ENCODE data around the gene PIGK. TPM values are rescaled to one million over a fixed set of nuclear protein-coding genes. Genes with fewer than 3 reads are reported as not detected.

PIGK gene
- total and polyA plus RNA-seq, 2 donors, result 23.6 to 46.8 TPM

DNA sequence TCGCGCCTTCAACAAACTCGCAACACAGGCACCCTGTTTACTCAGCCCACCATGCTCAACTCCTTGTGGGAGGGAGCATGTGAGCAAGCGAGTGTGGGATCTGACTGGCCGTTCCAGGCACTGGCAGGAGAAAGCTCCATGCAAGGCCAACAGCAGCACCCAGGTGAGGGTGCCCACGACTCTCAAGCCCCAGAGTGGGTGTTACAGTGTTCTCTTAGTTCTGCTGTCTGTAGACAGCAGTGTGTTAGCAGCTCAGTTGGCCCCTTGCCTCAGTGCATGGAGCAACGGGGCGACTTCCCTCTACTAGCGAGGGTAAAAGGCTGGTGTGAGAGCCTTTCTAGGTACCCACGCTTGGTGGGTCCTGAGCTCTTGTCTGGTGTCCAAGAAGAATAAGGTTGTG is 114.6 kb downstream of the PIGK start:
- Histone ChIP-seq H3K36me3 (ENCODE audit: insufficient read depth) (no peaks in the 10 kb centered on the region), H3K4me1 (ENCODE audit: insufficient read depth) (no peaks in the 10 kb centered on the region), H3K4me3 (ENCODE audit: low read depth, low read length) (no peak overlapping the region), H3K27ac (ENCODE audit: low read depth) (no peak overlapping the region)
- DNase-seq (ENCODE audit: extremely low spot score), result no peak
- WGBS, result 96% methylated on average over 10 of the region's 10 CpGs

DNA sequence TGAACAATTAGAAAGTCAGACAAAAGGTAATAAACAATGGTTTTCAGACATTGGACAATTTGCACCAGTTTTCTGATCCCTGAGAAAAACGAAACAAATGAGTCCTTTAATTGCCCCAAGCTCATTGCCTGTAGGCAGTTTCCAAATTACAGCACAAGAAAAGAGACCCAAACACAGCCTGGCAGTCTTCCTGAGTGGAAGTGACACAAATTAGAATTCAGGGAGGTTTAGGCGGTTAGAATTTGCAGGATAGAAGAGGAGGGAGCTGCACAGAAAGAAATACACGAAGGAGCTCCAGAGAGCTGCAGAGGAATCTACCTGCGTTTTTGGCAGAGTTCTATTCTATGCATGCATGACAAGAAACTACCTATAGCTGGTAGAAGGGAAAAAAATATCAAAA is 115.7 kb downstream of the PIGK start:
- WGBS, result 77% methylated on average over 4 of the region's 4 CpGs
- Histone ChIP-seq H3K36me3 (ENCODE audit: insufficient read depth) (no peaks in the 10 kb centered on the region), H3K27ac (ENCODE audit: low read depth) (no peak overlapping the region), H3K4me3 (ENCODE audit: low read depth, low read length) (no peak overlapping the region), H3K4me1 (ENCODE audit: insufficient read depth) (no peaks in the 10 kb centered on the region)
- no peak for DNase-seq (ENCODE audit: extremely low spot score)

DNA sequence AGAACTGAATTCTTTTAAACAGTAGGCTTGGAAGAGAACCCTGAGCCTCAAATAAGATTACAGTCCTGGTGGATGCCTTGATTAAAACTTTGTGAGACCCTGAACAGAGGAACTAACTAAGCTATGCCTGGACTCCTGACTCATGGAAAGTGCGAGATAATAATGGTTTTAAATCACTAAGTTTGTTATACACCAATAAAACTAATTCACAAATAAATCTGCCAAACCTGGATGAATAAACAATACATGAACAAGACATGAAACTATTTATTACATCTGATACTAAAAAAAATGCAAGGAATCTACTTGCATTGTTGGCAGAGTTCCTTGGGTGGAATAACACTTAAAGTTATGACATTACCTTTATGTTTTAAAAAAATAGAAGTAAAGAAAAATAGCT is 118.4 kb downstream of the PIGK start:
- Histone ChIP-seq H3K36me3 (ENCODE audit: insufficient read depth) (no peaks in the 10 kb centered on the region), H3K4me1 (ENCODE audit: insufficient read depth) (no peaks in the 10 kb centered on the region), H3K27ac (ENCODE audit: low read depth) (no peak overlapping the region), H3K4me3 (ENCODE audit: low read depth, low read length) (no peak overlapping the region)
- no peak for DNase-seq (ENCODE audit: extremely low spot score)
- 53% methylated on average over 1 of the region's 1 CpG for WGBS

DNA sequence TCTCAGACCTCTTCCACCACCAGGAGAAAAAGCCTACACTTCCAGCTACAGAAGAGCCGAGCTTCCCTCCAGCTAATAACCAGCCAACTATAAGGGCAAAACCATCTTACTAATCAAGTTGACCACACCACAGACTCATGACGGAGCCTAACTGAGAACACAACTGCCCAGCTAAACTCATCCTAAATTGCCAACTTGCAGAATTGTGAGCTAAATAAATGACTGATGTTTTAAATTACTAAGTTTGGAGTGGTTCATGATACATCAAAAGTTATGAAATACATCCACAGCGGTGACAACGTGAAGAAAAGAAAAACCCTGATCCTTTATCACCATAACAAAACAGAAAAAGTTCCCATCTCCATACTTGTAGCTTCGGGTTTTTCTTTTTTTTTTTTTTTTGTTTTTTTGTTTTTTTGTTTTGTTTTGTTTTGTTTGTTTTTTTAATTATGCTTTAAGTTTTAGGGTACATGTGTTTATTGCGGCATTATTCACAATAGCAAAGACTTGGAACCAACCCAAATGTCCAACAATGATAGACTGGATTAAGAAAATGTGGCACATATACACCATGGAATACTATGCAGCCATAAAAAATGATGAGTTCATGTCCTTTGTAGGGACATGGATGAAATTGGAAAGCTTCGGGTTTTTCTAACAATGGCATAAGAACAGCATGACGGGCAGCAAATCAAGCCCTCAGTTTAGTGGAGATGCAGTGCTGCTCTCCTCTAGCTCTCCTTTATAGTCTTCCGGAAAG is 122.6 kb downstream of the PIGK start:
- 96% methylated on average over 9 of the region's 9 CpGs for WGBS
- H3K4me1 ChIP-seq (ENCODE audit: insufficient read depth), result no peaks in the 10 kb centered on the region
- no peak overlapping the region for H3K27ac ChIP-seq (ENCODE audit: low read depth)
- H3K36me3 ChIP-seq (ENCODE audit: insufficient read depth), result no peaks in the 10 kb centered on the region
- no peak overlapping the region for H3K4me3 ChIP-seq (ENCODE audit: low read depth, low read length)
- no peak for DNase-seq (ENCODE audit: extremely low spot score)

DNA sequence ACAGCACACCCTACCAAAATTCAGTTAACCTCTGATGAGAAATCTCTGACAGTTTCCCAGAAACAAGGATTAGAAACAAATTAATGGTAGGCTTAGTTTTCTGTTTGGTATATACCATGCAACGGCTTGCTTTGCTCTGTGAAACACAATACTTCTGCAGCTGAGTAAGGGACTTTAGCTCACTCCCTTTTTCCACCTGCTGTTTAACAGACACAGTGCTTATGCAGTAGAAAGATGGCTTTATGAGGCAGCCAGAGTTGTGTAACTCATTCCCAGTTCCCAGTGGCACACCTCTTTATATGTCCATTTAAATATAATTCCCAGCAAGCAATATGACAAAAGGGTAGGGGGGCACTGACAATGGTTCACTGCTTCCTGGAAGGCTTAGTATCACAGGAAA is 124.0 kb downstream of the PIGK start:
- 59% methylated on average over 1 of the region's 1 CpG for WGBS
- Histone ChIP-seq H3K4me3 (ENCODE audit: low read depth, low read length) (no peak overlapping the region), H3K4me1 (ENCODE audit: insufficient read depth) (no peaks in the 10 kb centered on the region), H3K27ac (ENCODE audit: low read depth) (no peak overlapping the region), H3K36me3 (ENCODE audit: insufficient read depth) (no peaks in the 10 kb centered on the region)
- DNase-seq (ENCODE audit: extremely low spot score), result no peak

DNA sequence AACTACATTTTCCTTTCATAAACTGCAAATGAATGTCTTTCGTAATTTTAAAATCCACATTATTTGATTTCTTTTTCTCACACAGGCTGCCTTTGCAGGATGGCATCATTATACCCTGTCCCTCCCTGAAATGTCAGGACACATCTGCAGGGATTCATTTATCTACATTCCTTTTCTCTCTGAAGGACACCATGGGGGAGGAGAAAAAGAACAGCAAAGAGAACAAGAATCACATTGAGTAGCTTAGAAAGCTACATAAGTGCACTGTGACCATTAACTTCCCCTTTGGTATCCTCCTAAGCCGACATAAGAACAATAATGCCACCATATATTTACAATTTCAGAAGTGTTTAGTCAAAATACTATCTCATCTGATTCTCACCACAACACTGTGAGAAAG is 129.5 kb downstream of the PIGK start:
- Histone ChIP-seq H3K4me3 (ENCODE audit: low read depth, low read length) (no peak overlapping the region), H3K36me3 (ENCODE audit: insufficient read depth) (no peaks in the 10 kb centered on the region), H3K27ac (ENCODE audit: low read depth) (no peak overlapping the region), H3K4me1 (ENCODE audit: insufficient read depth) (no peaks in the 10 kb centered on the region)
- no peak for DNase-seq (ENCODE audit: extremely low spot score)
- 63% methylated on average over 2 of the region's 2 CpGs for WGBS

DNA sequence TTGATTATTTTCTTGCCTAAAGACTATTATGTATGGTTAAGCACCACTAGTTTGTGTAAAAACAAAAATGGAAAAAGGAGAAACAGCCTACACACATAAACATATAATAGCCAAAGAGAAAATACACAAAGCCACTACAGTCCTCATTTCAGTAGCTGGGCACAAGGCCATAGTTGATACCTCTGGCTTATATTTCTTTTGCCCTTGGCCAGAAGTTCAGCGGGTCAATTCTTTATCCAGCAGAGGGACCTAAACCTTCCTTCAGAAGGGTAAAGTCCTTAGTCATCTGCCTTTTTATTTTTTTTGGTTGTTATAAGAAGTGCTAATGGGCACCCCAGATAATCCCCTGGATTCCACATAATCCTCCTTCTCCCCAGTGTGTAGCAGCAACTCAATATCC is 134.1 kb downstream of the PIGK start:
- Histone ChIP-seq H3K27ac (ENCODE audit: low read depth) (no peak overlapping the region), H3K4me1 (ENCODE audit: insufficient read depth) (no peaks in the 10 kb centered on the region), H3K36me3 (ENCODE audit: insufficient read depth) (no peaks in the 10 kb centered on the region), H3K4me3 (ENCODE audit: low read depth, low read length) (no peak overlapping the region)
- DNase-seq (ENCODE audit: extremely low spot score), result no peak
- WGBS, result 95% methylated on average over 1 of the region's 1 CpG

DNA sequence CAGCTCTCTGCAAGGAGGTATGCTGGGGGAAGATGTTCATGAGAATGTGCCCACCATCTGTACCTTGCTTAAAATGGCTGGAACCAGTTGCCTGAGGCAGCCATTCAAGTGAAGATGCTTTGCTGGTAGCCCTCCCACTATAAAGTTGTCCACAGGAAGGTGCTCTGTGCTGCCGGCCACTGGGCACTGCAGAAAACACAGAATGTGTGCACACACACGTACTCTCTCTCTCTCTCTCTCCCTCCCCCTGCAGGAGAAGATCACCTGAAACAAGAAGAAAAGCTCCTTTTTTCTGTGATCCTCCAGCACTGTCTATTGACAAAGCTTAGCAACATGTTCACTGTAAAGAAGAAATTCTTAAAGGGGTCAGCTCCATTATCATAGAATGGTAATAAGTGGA is 134.8 kb downstream of the PIGK start:
- H3K36me3 ChIP-seq (ENCODE audit: insufficient read depth), result no peaks in the 10 kb centered on the region
- no peak overlapping the region for H3K4me3 ChIP-seq (ENCODE audit: low read depth, low read length)
- DNase-seq (ENCODE audit: extremely low spot score), result no peak
- 75% methylated on average over 2 of the region's 2 CpGs for WGBS
- no peak overlapping the region for H3K27ac ChIP-seq (ENCODE audit: low read depth)
- H3K4me1 ChIP-seq (ENCODE audit: insufficient read depth), result no peaks in the 10 kb centered on the region

DNA sequence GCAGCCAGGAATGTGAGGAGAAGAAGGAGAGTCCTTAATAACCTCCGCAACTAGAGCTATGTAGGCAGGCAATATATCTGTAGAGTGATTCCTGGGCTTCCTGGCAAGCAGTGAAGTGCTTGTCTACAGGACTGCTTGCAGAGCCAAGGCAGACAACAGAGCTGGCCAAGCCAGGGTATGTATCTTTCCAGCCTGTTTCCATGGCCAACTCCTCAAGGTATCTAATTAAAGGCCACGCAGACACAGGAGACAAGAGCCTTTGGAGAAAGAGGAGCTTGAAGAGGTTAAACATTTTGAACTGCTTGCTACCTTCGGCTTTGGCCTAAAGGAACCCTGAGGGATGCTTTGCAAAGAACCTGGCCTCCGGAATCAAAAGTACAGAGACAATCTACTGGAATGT is 137.4 kb downstream of the PIGK start:
- WGBS, result 68% methylated on average over 4 of the region's 4 CpGs
- no peak for DNase-seq (ENCODE audit: extremely low spot score)
- Histone ChIP-seq H3K36me3 (ENCODE audit: insufficient read depth) (no peaks in the 10 kb centered on the region), H3K4me3 (ENCODE audit: low read depth, low read length) (no peak overlapping the region), H3K27ac (ENCODE audit: low read depth) (no peak overlapping the region), H3K4me1 (ENCODE audit: insufficient read depth) (no peaks in the 10 kb centered on the region)

DNA sequence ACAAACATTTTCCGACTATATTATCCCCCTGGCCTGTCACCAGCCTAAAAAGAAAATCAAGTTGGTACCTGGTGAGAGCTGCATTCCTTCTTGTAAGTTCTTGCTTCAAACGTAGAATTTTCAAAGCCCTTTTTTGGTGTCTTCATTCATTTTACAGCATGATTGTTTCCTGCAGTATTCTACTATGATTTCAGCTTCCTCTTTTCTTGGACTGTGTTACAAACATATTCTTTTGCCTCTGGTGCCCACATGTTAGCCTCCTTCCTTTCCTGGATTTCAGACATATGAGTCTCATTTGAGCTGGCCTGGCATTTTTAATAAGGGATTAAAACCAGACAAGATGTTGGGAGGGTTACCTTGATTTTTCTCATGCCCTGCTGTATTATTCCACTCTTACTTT is 142.5 kb downstream of the PIGK start:
- Histone ChIP-seq H3K4me1 (ENCODE audit: insufficient read depth) (no peaks in the 10 kb centered on the region), H3K4me3 (ENCODE audit: low read depth, low read length) (no peak overlapping the region), H3K36me3 (ENCODE audit: insufficient read depth) (no peaks in the 10 kb centered on the region), H3K27ac (ENCODE audit: low read depth) (no peak overlapping the region)
- DNase-seq (ENCODE audit: extremely low spot score), result no peak
- 43% methylated on average over 2 of the region's 2 CpGs for WGBS

DNA sequence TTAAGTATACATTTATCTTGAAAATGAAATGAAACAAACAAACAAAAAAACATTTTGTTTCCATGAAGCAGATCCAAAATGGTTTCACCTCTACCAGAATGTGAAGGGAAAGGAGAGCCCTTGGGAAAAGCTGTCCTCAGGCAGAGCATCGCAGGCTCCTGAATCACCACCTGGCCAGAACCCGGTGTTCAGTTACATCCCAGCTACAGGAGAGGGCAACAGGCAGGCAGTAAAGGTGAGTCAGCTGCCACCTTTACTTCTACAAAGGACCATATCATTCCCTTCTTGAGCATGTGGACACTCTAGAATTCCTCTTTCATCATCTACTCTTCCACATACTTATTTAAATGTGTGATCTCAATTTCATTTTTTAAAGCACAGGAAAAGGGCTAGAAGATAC is 151.2 kb downstream of the PIGK start:
- Histone ChIP-seq H3K27ac (ENCODE audit: low read depth) (no peak overlapping the region), H3K4me3 (ENCODE audit: low read depth, low read length) (no peak overlapping the region), H3K4me1 (ENCODE audit: insufficient read depth) (no peaks in the 10 kb centered on the region), H3K36me3 (ENCODE audit: insufficient read depth) (no peaks in the 10 kb centered on the region)
- no peak for DNase-seq (ENCODE audit: extremely low spot score)
- 83% methylated on average over 2 of the region's 2 CpGs for WGBS

DNA sequence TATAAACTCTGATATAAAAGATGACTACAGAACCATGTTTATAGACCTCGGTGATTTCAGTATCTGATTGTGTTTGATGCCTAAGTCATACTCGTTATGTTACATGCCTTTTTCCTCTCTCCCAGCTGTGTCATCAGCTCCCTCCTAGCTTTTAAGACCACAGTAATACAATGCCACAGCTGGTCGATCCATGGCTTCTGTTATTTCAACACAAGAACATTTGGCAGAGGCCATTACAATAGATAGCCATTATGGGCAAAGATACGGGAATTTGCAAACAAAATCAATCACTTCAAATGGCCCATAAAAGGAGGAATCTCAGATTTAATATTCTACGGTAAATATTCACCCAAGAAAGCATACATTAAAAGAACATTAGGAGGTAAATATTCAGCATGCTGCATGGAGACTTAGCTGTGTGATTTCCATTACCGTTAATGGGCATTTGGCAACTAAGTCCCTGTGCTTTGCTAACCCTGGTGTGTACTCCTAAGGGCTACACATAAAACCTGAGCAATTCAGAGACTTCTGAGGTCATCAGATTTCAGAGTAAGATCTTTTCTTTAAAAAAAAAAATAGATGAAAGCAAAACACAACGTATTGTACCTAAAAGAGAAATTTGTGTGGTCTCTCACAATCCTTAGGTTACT is 153.4 kb downstream of the PIGK start:
- H3K4me3 ChIP-seq (ENCODE audit: low read depth, low read length), result no peak overlapping the region
- H3K4me1 ChIP-seq (ENCODE audit: insufficient read depth), result no peaks in the 10 kb centered on the region
- no peak for DNase-seq (ENCODE audit: extremely low spot score)
- no peak overlapping the region for H3K27ac ChIP-seq (ENCODE audit: low read depth)
- WGBS, result 72% methylated on average over 7 of the region's 7 CpGs
- H3K36me3 ChIP-seq (ENCODE audit: insufficient read depth), result no peaks in the 10 kb centered on the region

DNA sequence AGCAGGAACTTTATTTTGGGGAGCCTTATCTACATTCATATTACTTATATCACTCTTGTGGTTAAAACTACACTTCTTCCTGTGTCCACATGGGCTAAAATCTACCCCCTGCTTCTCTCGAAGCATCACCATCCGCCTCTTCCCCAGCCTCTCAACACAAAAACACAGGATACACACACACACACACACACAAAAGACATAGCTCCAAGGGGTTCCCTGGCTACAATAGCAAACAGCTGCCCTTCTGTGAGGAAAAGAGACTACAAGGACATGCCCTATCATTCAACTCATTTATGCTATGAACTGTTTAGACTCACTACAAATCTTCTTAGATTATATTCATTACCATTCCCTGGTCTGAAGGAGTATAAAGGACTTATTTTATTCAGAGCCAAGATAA is 155.0 kb downstream of the PIGK start:
- DNase-seq (ENCODE audit: extremely low spot score), result no peak
- H3K36me3 ChIP-seq (ENCODE audit: insufficient read depth), result no peaks in the 10 kb centered on the region
- 93% methylated on average over 2 of the region's 2 CpGs for WGBS
- no peak overlapping the region for H3K4me3 ChIP-seq (ENCODE audit: low read depth, low read length)
- no peak overlapping the region for H3K27ac ChIP-seq (ENCODE audit: low read depth)
- H3K4me1 ChIP-seq (ENCODE audit: insufficient read depth), result no peaks in the 10 kb centered on the region

DNA sequence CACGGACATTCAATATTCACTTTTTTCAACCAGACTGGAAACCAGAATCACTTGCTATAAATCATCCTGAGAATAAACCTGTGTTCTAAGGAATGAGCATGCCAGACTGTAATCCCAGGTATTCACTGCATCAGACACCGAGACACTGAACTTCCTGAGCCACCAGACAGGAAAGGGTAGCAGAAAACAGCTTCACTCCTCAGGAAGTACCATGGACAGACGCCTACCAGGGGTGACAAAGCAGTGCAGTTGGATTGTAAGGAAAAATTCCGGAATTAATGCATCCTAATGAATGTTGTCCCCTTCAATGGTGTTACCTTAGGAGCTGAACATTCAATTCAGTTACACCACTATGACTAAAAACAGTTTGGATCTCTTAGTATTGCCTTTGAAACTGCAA is 156.1 kb downstream of the PIGK start:
- 63% methylated on average over 4 of the region's 4 CpGs for WGBS
- DNase-seq (ENCODE audit: extremely low spot score), result no peak
- Histone ChIP-seq H3K36me3 (ENCODE audit: insufficient read depth) (no peaks in the 10 kb centered on the region), H3K27ac (ENCODE audit: low read depth) (no peak overlapping the region), H3K4me1 (ENCODE audit: insufficient read depth) (no peaks in the 10 kb centered on the region), H3K4me3 (ENCODE audit: low read depth, low read length) (no peak overlapping the region)
